Vagina (tissue), 2 donors: Measurements from ENCODE around the gene CRB1. TPM values are rescaled to one million over a fixed set of nuclear protein-coding genes. Genes with fewer than 3 reads are reported as not detected.

ENCODE experiments used
- DNase-seq, 2 donors: peaks; one replicate each; pipeline ENCODE4 v3.0.0-alpha.2; 2017; ENCODE audit errors: extremely low spot score in 2 of 2
- H3K27ac ChIP-seq: fragments of 200-600 bp; sonication (generic); one replicate; pipeline ENCODE4 v1.5.1; 2019
- H3K27me3 ChIP-seq: fragments of 200-600 bp; sonication (generic); one replicate; pipeline ENCODE4 v1.5.1; 2019
- H3K36me3 ChIP-seq, 2 donors: fragments of 200-600 bp; sonication (generic); one replicate each; pipeline ENCODE4 v1.5.1; 2017 to 2019
- H3K4me1 ChIP-seq: fragments of 200-600 bp; sonication (generic); one replicate; pipeline ENCODE4 v1.5.1; 2019
- H3K4me3 ChIP-seq, 2 donors: fragments of 200-600 bp; sonication (generic); 1 replicate in 1 of 2; 2 replicates in 1 of 2; pipeline ENCODE4 v1.5.1; 2016 to 2019
- H3K9me3 ChIP-seq: fragments of 200-600 bp; sonication (generic); one replicate; pipeline ENCODE4 v1.5.1; 2019
- POLR2A ChIP-seq, 2 donors: fragments of 450-650 bp; IDR thresholded peaks; one replicate each; pipeline ENCODE4 v1.6.1; 2017; ENCODE audit warnings: antibody characterized with exemption in 2 of 2, mild to moderate bottlenecking in 2 of 2, moderate library complexity in 2 of 2
- POLR2AphosphoS5 ChIP-seq, 2 donors: sonication (generic); formaldehyde crosslinking; IDR thresholded peaks; one replicate each; pipeline ENCODE4 v1.9.0; 2017; ENCODE audit warnings: antibody characterized with exemption in 2 of 2, mild to moderate bottlenecking in 2 of 2, low read depth in 1 of 2; ENCODE audit not compliant: insufficient read depth in 1 of 2
- intact Hi-C: fragments of 100-400 bp; cut with DNase I; formaldehyde crosslinking; loops from one replicate; pipeline ENCODE4 v1.15.1; 2023
- total RNA-seq: library from RNA; depleted of rRNA; stranded (reverse); fragments of >200 nt; gene quantifications from one replicate; pipeline ENCODE4 v1.2.3, GENCODE V29; 2016
- TF ChIP-seq, protein P1 (sequence below), 3 experiments: fragments of 450-650 bp in 2 of 3; fragments of 200-600 bp in 1 of 3; sonication (generic) in 1 of 3; IDR thresholded peaks; one replicate each; pipeline ENCODE4 v1.5.1; 2017 to 2019; ENCODE audit warnings: antibody characterized with exemption in 3 of 3, mild to moderate bottlenecking in 2 of 3, moderate library complexity in 2 of 3

The CRB1 gene
- total RNA-seq, 1 donor from 2014 or later = not detected

DNA sequence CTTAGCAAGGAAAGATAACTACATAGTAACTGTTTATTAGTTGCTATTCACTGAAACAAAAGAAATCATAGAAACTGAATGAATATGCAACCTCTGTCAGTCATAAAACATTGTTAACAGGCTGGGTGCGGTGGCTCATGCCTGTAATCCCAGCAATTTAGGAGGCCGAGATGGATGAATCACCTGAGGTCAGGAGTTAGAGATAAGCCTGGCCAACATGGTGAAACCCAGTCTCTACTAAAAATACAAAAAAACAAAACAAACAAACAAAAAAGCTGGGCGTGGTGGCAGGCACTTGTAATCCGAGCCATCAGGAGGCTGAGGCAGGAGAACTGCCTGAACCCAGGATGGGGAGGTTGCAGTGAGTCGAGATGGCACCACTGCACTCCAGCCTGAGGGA is 44.1 kb downstream of the CRB1 start:
- intact Hi-C loops = no loop called here
- no peaks in the 10 kb centered on the region for H3K9me3 ChIP-seq
- no peaks in the 10 kb centered on the region for H3K27me3 ChIP-seq

GRCh38 chr1:197313713-197314112 is 45.7 kb downstream of the CRB1 start:
- TF ChIP-seq POLR2A (IDR thresholded peaks at IDR 0.05) = no peak
- TF ChIP-seq POLR2AphosphoS5 (IDR thresholded peaks at IDR 0.05; ENCODE audit: insufficient read depth in 1 of 2, low read depth in 1 of 2) = no peak
- TF ChIP-seq, protein P1, sequence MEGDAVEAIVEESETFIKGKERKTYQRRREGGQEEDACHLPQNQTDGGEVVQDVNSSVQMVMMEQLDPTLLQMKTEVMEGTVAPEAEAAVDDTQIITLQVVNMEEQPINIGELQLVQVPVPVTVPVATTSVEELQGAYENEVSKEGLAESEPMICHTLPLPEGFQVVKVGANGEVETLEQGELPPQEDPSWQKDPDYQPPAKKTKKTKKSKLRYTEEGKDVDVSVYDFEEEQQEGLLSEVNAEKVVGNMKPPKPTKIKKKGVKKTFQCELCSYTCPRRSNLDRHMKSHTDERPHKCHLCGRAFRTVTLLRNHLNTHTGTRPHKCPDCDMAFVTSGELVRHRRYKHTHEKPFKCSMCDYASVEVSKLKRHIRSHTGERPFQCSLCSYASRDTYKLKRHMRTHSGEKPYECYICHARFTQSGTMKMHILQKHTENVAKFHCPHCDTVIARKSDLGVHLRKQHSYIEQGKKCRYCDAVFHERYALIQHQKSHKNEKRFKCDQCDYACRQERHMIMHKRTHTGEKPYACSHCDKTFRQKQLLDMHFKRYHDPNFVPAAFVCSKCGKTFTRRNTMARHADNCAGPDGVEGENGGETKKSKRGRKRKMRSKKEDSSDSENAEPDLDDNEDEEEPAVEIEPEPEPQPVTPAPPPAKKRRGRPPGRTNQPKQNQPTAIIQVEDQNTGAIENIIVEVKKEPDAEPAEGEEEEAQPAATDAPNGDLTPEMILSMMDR (IDR thresholded peaks at IDR 0.05) = no peak
- Histone ChIP-seq H3K27me3 (no peaks in the 10 kb centered on the region), H3K27ac (no peak overlapping the region), H3K4me3 (no peak overlapping the region), H3K9me3 (no peaks in the 10 kb centered on the region), H3K4me1 (no peaks in the 10 kb centered on the region), H3K36me3 (no peaks in the 10 kb centered on the region)
- DNase-seq = no peak
- intact Hi-C loops = no loop called here

More for the DNA sequence above, 44.1 kb downstream of the CRB1 start:
- no peak for DNase-seq
- TF ChIP-seq, protein P1 (IDR thresholded peaks at IDR 0.05) = no peak
- TF ChIP-seq POLR2AphosphoS5 (IDR thresholded peaks at IDR 0.05; ENCODE audit: insufficient read depth in 1 of 2, low read depth in 1 of 2) (no peak), POLR2A (IDR thresholded peaks at IDR 0.05) (no peak)
- Histone ChIP-seq H3K36me3 (no peaks in the 10 kb centered on the region), H3K4me3 (no peak overlapping the region), H3K27ac (no peak overlapping the region), H3K4me1 (no peaks in the 10 kb centered on the region)

GRCh38 chr1:197314682-197315081 is 46.6 kb downstream of the CRB1 start:
- no peak overlapping the region for H3K4me3 ChIP-seq
- no peak for DNase-seq
- H3K9me3 ChIP-seq = no peaks in the 10 kb centered on the region
- H3K4me1 ChIP-seq = no peaks in the 10 kb centered on the region
- no peaks in the 10 kb centered on the region for H3K36me3 ChIP-seq
- TF ChIP-seq POLR2AphosphoS5 (IDR thresholded peaks at IDR 0.05; ENCODE audit: insufficient read depth in 1 of 2, low read depth in 1 of 2) (no peak), POLR2A (IDR thresholded peaks at IDR 0.05) (no peak)
- TF ChIP-seq, protein P1 (IDR thresholded peaks at IDR 0.05) = no peak
- intact Hi-C loops = no loop called here
- no peaks in the 10 kb centered on the region for H3K27me3 ChIP-seq
- no peak overlapping the region for H3K27ac ChIP-seq

- no peaks in the 10 kb centered on the region for H3K4me1 ChIP-seq
- intact Hi-C loops = no loop called here
Measured at GRCh38 chr1:197319631-197320030, 51.6 kb downstream of the CRB1 start.

DNA sequence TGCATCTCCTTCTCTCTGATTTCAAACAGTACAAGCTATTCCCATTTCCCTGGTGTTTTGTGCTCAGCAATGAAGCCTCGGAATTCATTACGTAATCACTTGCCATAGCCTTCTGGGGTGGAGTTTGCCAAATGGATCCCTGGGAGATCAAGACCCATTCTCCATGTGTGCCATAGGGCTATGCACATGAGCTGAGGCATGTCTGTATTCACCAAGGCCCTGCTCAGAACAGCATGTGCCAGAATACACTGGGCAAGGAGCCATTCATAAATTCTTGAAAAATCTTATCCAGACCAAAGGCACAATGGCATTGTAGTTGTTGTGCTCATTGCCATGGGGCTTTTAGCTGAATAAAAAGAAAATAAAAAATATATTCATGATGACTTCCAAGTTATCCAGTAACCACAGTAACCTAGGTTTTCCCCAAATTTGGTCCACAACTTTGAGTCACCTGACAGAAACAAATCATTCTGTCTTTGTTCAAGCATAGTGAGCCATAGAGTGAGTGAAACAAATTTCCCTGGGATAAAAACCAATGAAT is 53.0 kb downstream of the CRB1 start:
- Histone ChIP-seq H3K4me3 (no peak overlapping the region), H3K36me3 (no peaks in the 10 kb centered on the region), H3K9me3 (no peaks in the 10 kb centered on the region), H3K27ac (no peak overlapping the region), H3K27me3 (no peaks in the 10 kb centered on the region), H3K4me1 (no peaks in the 10 kb centered on the region)
- no peak for DNase-seq
- TF ChIP-seq POLR2AphosphoS5 (IDR thresholded peaks at IDR 0.05; ENCODE audit: insufficient read depth in 1 of 2, low read depth in 1 of 2) (no peak), POLR2A (IDR thresholded peaks at IDR 0.05) (no peak)
- TF ChIP-seq, protein P1 (IDR thresholded peaks at IDR 0.05) = no peak
- intact Hi-C loops = no loop called here

More at GRCh38 chr1:197319631-197320030, 51.6 kb downstream of the CRB1 start:
- H3K4me3 ChIP-seq = no peak overlapping the region
- H3K27me3 ChIP-seq = no peaks in the 10 kb centered on the region
- H3K9me3 ChIP-seq = no peaks in the 10 kb centered on the region
- no peak overlapping the region for H3K27ac ChIP-seq
- TF ChIP-seq POLR2A (IDR thresholded peaks at IDR 0.05) = no peak
- TF ChIP-seq, protein P1 (IDR thresholded peaks at IDR 0.05) = no peak
- no peaks in the 10 kb centered on the region for H3K36me3 ChIP-seq
- DNase-seq = no peak
